Stimulated activated CD4-positive, alpha-beta T cell treated with anti-CD3 and anti-CD28 coated beads, Interleukin-1b, Interleukin-23, amount 100 ng/mL, for 48 hours (primary cell): Measurements from ENCODE around the gene PREX1.

Source experiments
- DNase-seq: peaks from one replicate; pipeline ENCODE4 v3.0.0-alpha.2; 2020

The PREX1 gene

GRCh38 chr20:48747840-48748414 is 79.9 kb downstream of the PREX1 start:
- DNase-seq = no peak

- DNase-seq = no peak
Observed at GRCh38 chr20:48745330-48745729, 82.5 kb downstream of the PREX1 start.

- no peak for DNase-seq
Observed at GRCh38 chr20:48744515-48744914, 83.3 kb downstream of the PREX1 start.

- no peak for DNase-seq
Observed at GRCh38 chr20:48743807-48744206, 84.0 kb downstream of the PREX1 start.

GRCh38 chr20:48742912-48743680 is 84.7 kb downstream of the PREX1 start:
- no peak for DNase-seq

GRCh38 chr20:48742233-48742632 is 85.6 kb downstream of the PREX1 start:
- no peak for DNase-seq

GRCh38 chr20:48741669-48742068 is 86.1 kb downstream of the PREX1 start:
- no peak for DNase-seq

- DNase-seq = no peak
Observed at GRCh38 chr20:48740712-48741111, 87.1 kb downstream of the PREX1 start.

GRCh38 chr20:48740292-48740649 is 87.5 kb downstream of the PREX1 start:
- DNase-seq = no peak

- DNase-seq = peak; percentile 52
Observed at GRCh38 chr20:48739395-48740291, 88.2 kb downstream of the PREX1 start.

GRCh38 chr20:48738399-48739304 is 89.1 kb downstream of the PREX1 start:
- DNase-seq = peak; percentile 79

- no peak for DNase-seq
Observed at GRCh38 chr20:48738094-48738398, 89.8 kb downstream of the PREX1 start.

- DNase-seq = no peak
Observed at GRCh38 chr20:48737434-48738093, 90.2 kb downstream of the PREX1 start.

- DNase-seq = no peak
Observed at GRCh38 chr20:48736636-48737035, 91.2 kb downstream of the PREX1 start.

GRCh38 chr20:48736231-48736630 is 91.6 kb downstream of the PREX1 start:
- no peak for DNase-seq

GRCh38 chr20:48735112-48735511 is 92.7 kb downstream of the PREX1 start:
- DNase-seq = no peak

GRCh38 chr20:48734104-48734749 is 93.6 kb downstream of the PREX1 start:
- DNase-seq = no peak

- DNase-seq = no peak
Observed at GRCh38 chr20:48733296-48733790, 94.5 kb downstream of the PREX1 start.

- DNase-seq = no peak
Observed at GRCh38 chr20:48732081-48732829, 95.5 kb downstream of the PREX1 start.

GRCh38 chr20:48731536-48731935 is 96.3 kb downstream of the PREX1 start:
- no peak for DNase-seq

- no peak for DNase-seq
Observed at GRCh38 chr20:48730977-48731376, 96.8 kb downstream of the PREX1 start.
